Liver (tissue), 3 donors: Measurements from ENCODE around the gene C1QL1.

Source experiments
- ATF3 ChIP-seq: IDR thresholded peaks from 2 replicates; pipeline ENCODE4 v1.6.1; 2016; ENCODE audit warnings: antibody characterized with exemption
- CTCF ChIP-seq: fragments of 150-350 bp; IDR thresholded peaks from 2 replicates; pipeline ENCODE4 v1.5.1; 2017; ENCODE audit warnings: improper control_type of control experiment, low read depth, low read length; ENCODE audit not compliant: missing input control
- EGR1 ChIP-seq, 2 donors: IDR thresholded peaks; 2 replicates each; pipeline ENCODE4 v1.6.1; 2016 to 2018; ENCODE audit warnings: antibody characterized with exemption in 2 of 2, low read depth in 2 of 2
- FOXA1 ChIP-seq: IDR thresholded peaks from 2 replicates; pipeline ENCODE4 v1.6.1; 2016; ENCODE audit warnings: antibody characterized with exemption
- GABPA ChIP-seq, 2 donors: IDR thresholded peaks in 1 of 2; conservative IDR thresholded peaks in 1 of 2; 2 replicates each; pipeline ENCODE4 v1.6.1; 2016; ENCODE audit warnings: antibody characterized with exemption in 2 of 2, mild to moderate bottlenecking in 1 of 2, moderate library complexity in 1 of 2
- MAX ChIP-seq: IDR thresholded peaks from 2 replicates; pipeline ENCODE4 v1.6.1; 2016; ENCODE audit warnings: antibody characterized with exemption
- NR2F2 ChIP-seq: IDR thresholded peaks from 2 replicates; pipeline ENCODE4 v1.6.1; 2016; ENCODE audit warnings: antibody characterized with exemption
- RAD21 ChIP-seq, 2 donors: IDR thresholded peaks; 2 replicates each; pipeline ENCODE4 v1.6.1; 2016; ENCODE audit warnings: antibody characterized with exemption in 2 of 2, mild to moderate bottlenecking in 2 of 2
- REST ChIP-seq: IDR thresholded peaks from 2 replicates; pipeline ENCODE4 v1.6.1; 2016; ENCODE audit warnings: antibody characterized with exemption, mild to moderate bottlenecking
- RXRA ChIP-seq, 2 donors: IDR thresholded peaks; 2 replicates each; pipeline ENCODE4 v1.6.1; 2017 to 2018; ENCODE audit warnings: antibody characterized with exemption in 2 of 2, mild to moderate bottlenecking in 1 of 2
- SP1 ChIP-seq: IDR thresholded peaks from 2 replicates; pipeline ENCODE4 v1.6.1; 2018; ENCODE audit warnings: antibody characterized with exemption, mild to moderate bottlenecking
- TAF1 ChIP-seq: conservative IDR thresholded peaks from 2 replicates; pipeline ENCODE4 v1.6.1; 2016; ENCODE audit warnings: antibody characterized with exemption, mild to moderate bottlenecking
- YY1 ChIP-seq: IDR thresholded peaks from 2 replicates; pipeline ENCODE4 v1.6.1; 2016; ENCODE audit warnings: antibody characterized with exemption, mild to moderate bottlenecking
- ZBTB33 ChIP-seq: IDR thresholded peaks from 2 replicates; pipeline ENCODE4 v1.6.1; 2016; ENCODE audit warnings: antibody characterized with exemption
- donor health status: healthy.
- donor health status: healthy.

GRCh38 chr17:44998646-44999045, 30.5 kb upstream of the C1QL1 start:
- TF ChIP-seq CTCF, result no peak
- TF ChIP-seq ZBTB33, result no peak
- TF ChIP-seq REST, result no peak
- TF ChIP-seq MAX, result no peak
- no peak for TF ChIP-seq YY1
- no peak for TF ChIP-seq SP1
- no peak for TF ChIP-seq NR2F2
- TF ChIP-seq RAD21 (IDR thresholded peaks at IDR 0.05), result no peak
- no peak for TF ChIP-seq EGR1 (IDR thresholded peaks at IDR 0.05; ENCODE audit: low read depth in 2 of 2)
- no peak for TF ChIP-seq TAF1
- no peak for TF ChIP-seq GABPA (IDR thresholded peaks at IDR 0.05 in 1 of 2, conservative IDR thresholded peaks at IDR 0.05 in 1 of 2)
- TF ChIP-seq FOXA1, result no peak
- no peak for TF ChIP-seq ATF3
- TF ChIP-seq RXRA (IDR thresholded peaks at IDR 0.05), result no peak
